WERI-Rb-1 (cell line): ENCODE data around the gene LRFN3.

Source experiments
- DNase-seq: peaks from one replicate; pipeline ENCODE4 v3.0.0-alpha.2; 2020
- H3K27ac ChIP-seq: fragments of 250-450 bp; sonication (Bioruptor Pico); 2 replicates; pipeline ENCODE4 v1.5.1; 2020; ENCODE audit warnings: mild to moderate bottlenecking, moderate library complexity
- H3K27me3 ChIP-seq: fragments of 250-450 bp; sonication (Bioruptor Pico); 2 replicates; pipeline ENCODE4 v1.5.1; 2021; ENCODE audit warnings: mild to moderate bottlenecking, low read depth, moderate library complexity; ENCODE audit not compliant: insufficient read depth, severe bottlenecking
- H3K36me3 ChIP-seq: fragments of 250-450 bp; sonication (Bioruptor Pico); 2 replicates; pipeline ENCODE4 v1.5.1; 2020; ENCODE audit warnings: mild to moderate bottlenecking, moderate library complexity
- H3K4me3 ChIP-seq: 2 replicates; pipeline ENCODE4 v1.5.1; 2011; ENCODE audit warnings: low read depth, mild to moderate bottlenecking, control low read depth, low read length
- H3K9me3 ChIP-seq: fragments of 250-450 bp; sonication (Bioruptor Pico); 2 replicates; pipeline ENCODE4 v1.5.1; 2021; ENCODE audit warnings: mild to moderate bottlenecking, moderate library complexity; ENCODE audit not compliant: severe bottlenecking
- TF ChIP-seq, protein P1 (sequence below): IDR thresholded peaks from 2 replicates; pipeline ENCODE4 v1.5.1; 2011; ENCODE audit warnings: low read depth, mild to moderate bottlenecking, control low read depth, inconsistent platforms, low read length

Gene LRFN3

GRCh38 chr19:35993923-35994598 lies 57.9 kb downstream of the LRFN3 start:
- H3K4me3 ChIP-seq, result no peak overlapping the region

More at GRCh38 chr19:35993923-35994598, 57.9 kb downstream of the LRFN3 start:
- Histone ChIP-seq H3K9me3 (no peaks in the 10 kb centered on the region), H3K36me3 (peaks cover 20% of the 10 kb centered on the region), H3K27me3 (no peaks in the 10 kb centered on the region), H3K27ac (peak overlapping the region; percentile 83; the same call in 1 of the 2 replicates)
- DNase-seq, result no peak
- TF ChIP-seq, protein P1, sequence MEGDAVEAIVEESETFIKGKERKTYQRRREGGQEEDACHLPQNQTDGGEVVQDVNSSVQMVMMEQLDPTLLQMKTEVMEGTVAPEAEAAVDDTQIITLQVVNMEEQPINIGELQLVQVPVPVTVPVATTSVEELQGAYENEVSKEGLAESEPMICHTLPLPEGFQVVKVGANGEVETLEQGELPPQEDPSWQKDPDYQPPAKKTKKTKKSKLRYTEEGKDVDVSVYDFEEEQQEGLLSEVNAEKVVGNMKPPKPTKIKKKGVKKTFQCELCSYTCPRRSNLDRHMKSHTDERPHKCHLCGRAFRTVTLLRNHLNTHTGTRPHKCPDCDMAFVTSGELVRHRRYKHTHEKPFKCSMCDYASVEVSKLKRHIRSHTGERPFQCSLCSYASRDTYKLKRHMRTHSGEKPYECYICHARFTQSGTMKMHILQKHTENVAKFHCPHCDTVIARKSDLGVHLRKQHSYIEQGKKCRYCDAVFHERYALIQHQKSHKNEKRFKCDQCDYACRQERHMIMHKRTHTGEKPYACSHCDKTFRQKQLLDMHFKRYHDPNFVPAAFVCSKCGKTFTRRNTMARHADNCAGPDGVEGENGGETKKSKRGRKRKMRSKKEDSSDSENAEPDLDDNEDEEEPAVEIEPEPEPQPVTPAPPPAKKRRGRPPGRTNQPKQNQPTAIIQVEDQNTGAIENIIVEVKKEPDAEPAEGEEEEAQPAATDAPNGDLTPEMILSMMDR, result peak; percentile 29; the same call in 1 of the 2 replicates
